ENCODE measurements around the gene NPRL2. TPM values are rescaled to one million over a fixed set of nuclear protein-coding genes. Genes with fewer than 3 reads are reported as not detected.

Gene NPRL2
- total RNA-seq, 1 donor from 2014 or later: 18.0 TPM

DNA sequence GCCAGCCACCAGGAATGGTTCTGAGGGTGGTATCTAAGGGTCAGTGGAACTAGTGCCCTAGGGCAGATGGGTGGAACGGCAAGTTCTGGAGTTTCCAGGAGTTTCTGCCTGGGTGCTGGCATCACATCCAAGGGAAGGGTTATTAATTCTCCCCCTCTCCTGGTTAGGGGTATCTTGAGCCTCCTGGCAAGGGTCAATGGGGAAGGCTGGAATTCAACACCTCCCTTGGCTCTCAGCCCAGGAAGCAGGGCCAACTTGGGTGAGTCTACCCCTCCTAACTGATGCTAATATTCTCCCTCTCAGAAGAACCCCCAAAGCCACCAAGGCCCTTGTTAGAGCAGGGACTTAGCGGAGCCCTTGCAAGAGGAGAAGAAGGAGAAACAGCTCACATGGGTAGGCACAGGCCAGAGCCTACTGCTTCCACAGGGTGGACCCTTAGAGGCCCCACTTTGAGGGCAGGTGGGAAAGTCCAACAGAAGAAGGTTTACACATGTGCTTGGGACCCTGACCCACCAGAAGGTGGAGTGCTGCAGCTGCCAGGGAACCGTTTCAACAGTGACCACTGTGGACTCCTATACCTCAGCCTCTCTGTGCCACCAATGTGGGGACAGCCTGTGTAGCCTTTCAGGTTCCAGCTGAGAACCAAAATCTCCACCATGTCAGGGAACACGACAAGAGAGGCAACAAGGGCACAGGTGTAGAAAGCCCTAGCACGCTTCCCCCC is 5.4 kb upstream of the NPRL2 start:
- no peak overlapping the region for H3K4me3 ChIP-seq (ENCODE audit: low read depth, low read length)
- H3K36me3 ChIP-seq (ENCODE audit: control insufficient read depth, insufficient read depth, low read length): peaks cover 2% of the 10 kb centered on the region

DNA sequence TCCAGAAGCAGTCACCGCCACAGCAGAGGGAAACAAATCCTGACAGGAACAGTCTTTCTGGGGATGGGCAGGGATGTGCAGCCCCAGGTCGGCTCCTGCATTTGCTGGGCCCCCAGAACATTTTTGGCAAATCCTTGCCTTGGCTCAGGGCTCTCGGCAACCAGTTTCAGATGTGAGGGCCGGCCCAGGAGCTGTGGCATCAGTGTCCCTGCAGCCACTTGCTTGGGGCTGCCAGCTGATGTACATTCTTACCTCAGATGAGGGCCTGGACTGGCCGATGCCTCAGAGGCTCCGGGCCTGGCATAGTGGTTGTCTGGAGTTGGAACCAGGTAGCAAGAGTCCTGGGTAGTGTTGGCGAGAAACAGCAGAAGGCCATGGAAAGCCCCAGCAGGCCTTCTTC is 4.3 kb upstream of the NPRL2 start:
- TF ChIP-seq, protein P1, sequence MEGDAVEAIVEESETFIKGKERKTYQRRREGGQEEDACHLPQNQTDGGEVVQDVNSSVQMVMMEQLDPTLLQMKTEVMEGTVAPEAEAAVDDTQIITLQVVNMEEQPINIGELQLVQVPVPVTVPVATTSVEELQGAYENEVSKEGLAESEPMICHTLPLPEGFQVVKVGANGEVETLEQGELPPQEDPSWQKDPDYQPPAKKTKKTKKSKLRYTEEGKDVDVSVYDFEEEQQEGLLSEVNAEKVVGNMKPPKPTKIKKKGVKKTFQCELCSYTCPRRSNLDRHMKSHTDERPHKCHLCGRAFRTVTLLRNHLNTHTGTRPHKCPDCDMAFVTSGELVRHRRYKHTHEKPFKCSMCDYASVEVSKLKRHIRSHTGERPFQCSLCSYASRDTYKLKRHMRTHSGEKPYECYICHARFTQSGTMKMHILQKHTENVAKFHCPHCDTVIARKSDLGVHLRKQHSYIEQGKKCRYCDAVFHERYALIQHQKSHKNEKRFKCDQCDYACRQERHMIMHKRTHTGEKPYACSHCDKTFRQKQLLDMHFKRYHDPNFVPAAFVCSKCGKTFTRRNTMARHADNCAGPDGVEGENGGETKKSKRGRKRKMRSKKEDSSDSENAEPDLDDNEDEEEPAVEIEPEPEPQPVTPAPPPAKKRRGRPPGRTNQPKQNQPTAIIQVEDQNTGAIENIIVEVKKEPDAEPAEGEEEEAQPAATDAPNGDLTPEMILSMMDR (IDR thresholded peaks at IDR 0.05; ENCODE audit: insufficient read depth, low read length, poor library complexity, severe bottlenecking): no peak
- peaks cover 2% of the 10 kb centered on the region for H3K36me3 ChIP-seq (ENCODE audit: control insufficient read depth, insufficient read depth, low read length)
- H3K4me3 ChIP-seq (ENCODE audit: low read depth, low read length): no peak overlapping the region
- DNase-seq (ENCODE audit: low read depth): no peak
- no peaks in the 10 kb centered on the region for H3K27me3 ChIP-seq (ENCODE audit: control insufficient read depth, insufficient read depth, low read length)

More for the DNA sequence above, 5.4 kb upstream of the NPRL2 start:
- no peaks in the 10 kb centered on the region for H3K27me3 ChIP-seq (ENCODE audit: control insufficient read depth, insufficient read depth, low read length)
- TF ChIP-seq, protein P1 (IDR thresholded peaks at IDR 0.05; ENCODE audit: insufficient read depth, low read length, poor library complexity, severe bottlenecking): no peak
- DNase-seq (ENCODE audit: low read depth): no peak

DNA sequence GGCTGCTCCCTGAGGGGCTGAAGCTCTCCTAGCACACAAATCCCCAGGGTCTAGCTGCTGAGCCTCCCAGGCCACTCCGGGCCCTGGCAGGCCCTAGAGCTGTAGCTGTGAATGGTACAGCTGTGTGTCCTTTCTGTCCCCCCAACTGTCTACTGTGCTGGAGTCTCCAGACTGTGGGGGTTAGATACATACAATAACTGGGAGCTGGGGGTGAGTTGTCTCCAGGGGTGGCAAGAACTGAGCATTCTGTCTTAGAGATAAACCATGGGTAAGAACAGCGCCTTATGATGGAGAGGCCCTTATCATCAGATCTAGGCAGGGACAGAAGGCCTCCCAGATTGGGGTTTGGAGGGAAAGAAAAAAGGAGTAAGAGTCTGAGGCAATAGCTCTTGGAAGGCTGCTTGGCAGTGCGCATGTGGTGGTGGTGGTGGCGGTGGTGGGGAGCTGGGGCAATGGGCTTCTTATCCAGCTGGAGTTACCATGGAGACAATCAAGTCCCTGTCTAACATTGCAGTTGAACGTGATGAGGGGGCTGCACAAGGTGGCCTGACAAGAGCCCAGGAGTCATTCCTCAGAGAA is 3.7 kb upstream of the NPRL2 start:
- peaks cover 2% of the 10 kb centered on the region for H3K36me3 ChIP-seq (ENCODE audit: control insufficient read depth, insufficient read depth, low read length)
- TF ChIP-seq, protein P1 (IDR thresholded peaks at IDR 0.05; ENCODE audit: insufficient read depth, low read length, poor library complexity, severe bottlenecking): no peak
- no peak for DNase-seq (ENCODE audit: low read depth)
- no peaks in the 10 kb centered on the region for H3K27me3 ChIP-seq (ENCODE audit: control insufficient read depth, insufficient read depth, low read length)
- no peak overlapping the region for H3K4me3 ChIP-seq (ENCODE audit: low read depth, low read length)

DNA sequence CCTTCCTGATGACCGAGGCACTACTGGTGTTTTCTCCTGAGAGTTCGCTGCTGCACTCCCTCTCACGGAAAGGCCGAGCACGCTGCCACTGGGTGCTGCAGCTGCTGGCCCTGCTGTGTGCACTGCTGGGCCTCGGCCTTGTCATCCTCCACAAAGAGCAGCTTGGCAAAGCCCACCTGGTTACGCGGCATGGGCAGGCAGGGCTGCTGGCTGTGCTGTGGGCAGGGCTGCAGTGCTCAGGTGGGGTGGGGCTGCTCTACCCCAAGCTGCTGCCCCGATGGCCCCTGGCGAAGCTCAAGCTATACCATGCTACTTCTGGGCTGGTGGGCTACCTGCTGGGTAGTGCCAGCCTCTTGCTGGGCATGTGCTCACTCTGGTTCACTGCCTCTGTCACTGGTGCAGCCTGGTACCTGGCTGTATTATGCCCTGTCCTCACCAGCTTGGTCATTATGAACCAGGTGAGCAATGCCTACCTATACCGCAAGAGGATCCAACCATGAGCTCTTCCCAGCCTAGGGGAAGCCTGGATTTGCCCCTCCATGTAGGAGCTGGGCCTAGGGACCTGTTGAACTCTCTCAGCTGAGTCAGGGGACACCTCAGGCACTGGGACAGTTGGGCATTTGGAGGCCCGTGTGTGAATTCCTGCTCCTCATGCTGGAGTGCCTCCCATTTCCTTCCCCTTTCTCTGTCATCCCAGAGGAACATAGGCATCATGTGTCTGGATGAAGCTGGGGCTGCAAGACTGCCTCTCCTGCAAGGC is 2.9 kb upstream of the NPRL2 start:
- DNase-seq (ENCODE audit: low read depth): no peak
- Histone ChIP-seq H3K27me3 (ENCODE audit: control insufficient read depth, insufficient read depth, low read length) (no peaks in the 10 kb centered on the region), H3K36me3 (ENCODE audit: control insufficient read depth, insufficient read depth, low read length) (peaks cover 2% of the 10 kb centered on the region), H3K4me3 (ENCODE audit: low read depth, low read length) (no peak overlapping the region)
- TF ChIP-seq, protein P1 (IDR thresholded peaks at IDR 0.05; ENCODE audit: insufficient read depth, low read length, poor library complexity, severe bottlenecking): no peak

DNA sequence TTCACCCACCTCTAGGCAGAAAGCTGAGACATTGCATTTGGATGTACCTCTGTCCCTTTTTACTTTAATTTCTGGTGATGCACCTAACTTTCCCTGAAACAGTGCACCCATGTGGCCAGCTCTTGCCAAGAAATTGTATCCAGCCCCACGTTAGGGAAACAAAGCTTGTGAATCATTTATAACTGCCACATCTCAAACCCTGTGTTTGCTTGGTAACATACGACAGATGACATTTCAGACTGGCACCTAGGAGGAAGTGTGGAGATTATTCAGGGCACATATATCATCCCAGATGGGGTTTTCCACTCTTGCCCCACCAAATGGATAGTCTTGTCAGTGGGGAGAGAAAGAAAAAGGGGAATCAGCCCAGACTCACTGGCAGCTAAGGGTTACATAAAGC is 2.2 kb upstream of the NPRL2 start:
- H3K27me3 ChIP-seq (ENCODE audit: control insufficient read depth, insufficient read depth, low read length): no peaks in the 10 kb centered on the region
- no peak overlapping the region for H3K4me3 ChIP-seq (ENCODE audit: low read depth, low read length)
- TF ChIP-seq, protein P1 (IDR thresholded peaks at IDR 0.05; ENCODE audit: insufficient read depth, low read length, poor library complexity, severe bottlenecking): peak; percentile 32
- DNase-seq (ENCODE audit: low read depth): no peak
- peaks cover 2% of the 10 kb centered on the region for H3K36me3 ChIP-seq (ENCODE audit: control insufficient read depth, insufficient read depth, low read length)
